Measurements from ENCODE around the gene HMCES. TPM values are rescaled to one million over a fixed set of nuclear protein-coding genes. Genes with fewer than 3 reads are reported as not detected.

Gene HMCES
- total RNA-seq, 2 donors from 2014 or later = 10.1 to 14.5 TPM

DNA sequence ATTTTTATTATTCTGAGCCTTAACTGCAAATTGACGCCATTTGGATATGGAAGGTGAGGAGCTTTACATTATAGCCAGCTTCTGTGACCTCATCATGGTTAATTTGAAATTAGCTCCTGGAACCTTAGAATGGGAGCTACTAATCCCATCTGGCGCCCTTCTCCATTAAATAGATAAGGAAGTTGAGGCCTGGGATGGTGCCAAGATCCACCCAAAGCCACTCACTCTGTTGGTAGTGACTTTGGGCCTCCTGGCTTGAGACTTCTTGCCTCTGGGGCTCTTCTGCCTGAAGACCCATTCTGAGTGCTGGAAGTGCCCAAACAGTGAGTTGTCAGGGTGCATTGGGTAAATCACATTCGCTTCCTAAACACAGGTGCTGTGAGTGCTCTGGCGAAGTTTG, 12.0 kb upstream of the HMCES start:
- Histone ChIP-seq H3K4me3 (no peak overlapping the region), H3K36me3 (replicated peaks in 1 of 2; ENCODE audit: insufficient read depth in 1 of 2, low read depth in 2 of 2) (peaks cover 37 to 68% of the 10 kb centered on the region in 2 donors), H3K9me3 (no peaks in the 10 kb centered on the region), H3K4me1 (no peaks in the 10 kb centered on the region), H3K27me3 (no peaks in the 10 kb centered on the region), H3K27ac (no peak overlapping the region)
- no peak for TF ChIP-seq CTCF (IDR thresholded peaks at IDR 0.05)
- no peak for TF ChIP-seq POLR2A (IDR thresholded peaks at IDR 0.05)
- 79 to 85% methylated on average over 4 of the region's 4 CpGs for WGBS, 2 donors
- DNase-seq (no peak), ATAC-seq (no peak)
- intact Hi-C loops (cut with DNase I) = no loop called here

- DNase-seq (no peak), ATAC-seq (no peak)
- intact Hi-C loops (cut with DNase I) = no loop called here
- TF ChIP-seq CTCF (IDR thresholded peaks at IDR 0.05) (no peak), POLR2A (IDR thresholded peaks at IDR 0.05) (no peak)
- no peaks in the 10 kb centered on the region for H3K4me1 ChIP-seq
- H3K4me3 ChIP-seq = no peak overlapping the region
- no peak overlapping the region for H3K27ac ChIP-seq
- no peaks in the 10 kb centered on the region for H3K27me3 ChIP-seq
- H3K36me3 ChIP-seq (replicated peaks in 1 of 2; ENCODE audit: insufficient read depth in 1 of 2, low read depth in 2 of 2) = peaks cover 43 to 71% of the 10 kb centered on the region in 2 donors
- H3K9me3 ChIP-seq = no peaks in the 10 kb centered on the region
- 83 to 95% methylated on average over 2 to 4 of the region's 4 CpGs for WGBS, 2 donors
Measured at GRCh38 chr3:129268396-129268795, 10.3 kb upstream of the HMCES start.

DNA sequence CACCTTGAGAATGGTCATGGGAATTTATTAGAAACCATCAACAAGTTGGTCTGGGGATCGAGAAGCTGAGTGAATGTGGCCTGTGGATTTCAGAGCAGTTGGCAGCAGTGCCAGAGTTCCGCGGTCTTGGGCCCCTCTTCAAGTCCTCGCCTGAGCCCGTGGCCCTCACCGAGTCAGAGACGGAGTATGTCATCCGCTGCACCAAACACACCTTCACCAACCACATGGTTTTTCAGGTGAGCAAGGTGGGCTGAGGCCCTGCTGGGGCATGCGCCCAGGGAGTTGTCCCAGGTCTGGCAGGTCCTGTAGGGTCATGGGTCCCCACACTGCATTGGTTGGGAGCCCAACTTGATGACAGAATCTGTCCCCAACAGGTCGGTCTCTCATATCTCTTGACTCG, 7.0 kb upstream of the HMCES start:
- H3K27me3 ChIP-seq = no peaks in the 10 kb centered on the region
- H3K9me3 ChIP-seq = no peaks in the 10 kb centered on the region
- H3K4me3 ChIP-seq = no peak overlapping the region
- DNase-seq = no peak
- no peak for TF ChIP-seq POLR2A (IDR thresholded peaks at IDR 0.05)
- TF ChIP-seq CTCF (IDR thresholded peaks at IDR 0.05) = no peak
- no peak for ATAC-seq
- H3K27ac ChIP-seq = no peak overlapping the region
- intact Hi-C loops (cut with DNase I) = no loop called here
- WGBS, 2 donors = 89 to 96% methylated on average over 9 to 11 of the region's 11 CpGs
- no peaks in the 10 kb centered on the region for H3K4me1 ChIP-seq
- peaks cover 39 to 65% of the 10 kb centered on the region in 2 donors for H3K36me3 ChIP-seq (replicated peaks in 1 of 2; ENCODE audit: insufficient read depth in 1 of 2, low read depth in 2 of 2)

GRCh38 chr3:129276385-129276784, 2.3 kb upstream of the HMCES start:
- Histone ChIP-seq H3K27ac (no peak overlapping the region), H3K27me3 (no peaks in the 10 kb centered on the region), H3K36me3 (replicated peaks in 1 of 2; ENCODE audit: insufficient read depth in 1 of 2, low read depth in 2 of 2) (peaks cover 13 to 35% of the 10 kb centered on the region in 2 donors), H3K9me3 (no peaks in the 10 kb centered on the region), H3K4me1 (peaks cover 21% of the 10 kb centered on the region), H3K4me3 (no peak overlapping the region)
- DNase-seq = no peak
- intact Hi-C loops (cut with DNase I) = no loop called here
- WGBS, 2 donors = 47 to 66% methylated on average over 2 of the region's 2 CpGs
- TF ChIP-seq CTCF (IDR thresholded peaks at IDR 0.05) = no peak
- no peak for TF ChIP-seq POLR2A (IDR thresholded peaks at IDR 0.05)
- ATAC-seq = no peak

GRCh38 chr3:129277829-129278271, 820 bp upstream of the HMCES start:
- H3K4me3 ChIP-seq = no peak overlapping the region
- TF ChIP-seq CTCF (IDR thresholded peaks at IDR 0.05) = no peak
- no peak for TF ChIP-seq POLR2A (IDR thresholded peaks at IDR 0.05)
- H3K36me3 ChIP-seq (replicated peaks in 1 of 2; ENCODE audit: insufficient read depth in 1 of 2, low read depth in 2 of 2) = peaks cover 4 to 21% of the 10 kb centered on the region in 2 donors
- no peaks in the 10 kb centered on the region for H3K9me3 ChIP-seq
- intact Hi-C loops (cut with DNase I) = no loop called here
- no peak for ATAC-seq
- H3K27me3 ChIP-seq = no peaks in the 10 kb centered on the region
- WGBS, 2 donors = 74 to 94% methylated on average over 8 to 11 of the region's 11 CpGs
- peaks cover 21% of the 10 kb centered on the region for H3K4me1 ChIP-seq
- H3K27ac ChIP-seq = peak overlapping the region; percentile 83 to 96 (median 94)
- no peak for DNase-seq
